Head of caudate nucleus (tissue), 42 donors: ENCODE data around the gene CR1.
"Not testable (repeated sequence)": the region's sequence is repeated elsewhere in the genome, so short reads cannot be mapped to it uniquely, and the experiment has no call there.

Experiments used
- DNase-seq, 42 donors: peaks; one replicate each; pipeline versions ENCODE4 v3.0.0 to v3.0.0-alpha.2; 2020 to 2021; ENCODE audit warnings: mixed read lengths in 7 of 42
- intact Hi-C: fragments of 100-400 bp; cut with DNase I; formaldehyde crosslinking; loops from one replicate; pipeline ENCODE4 v1.15.0; 2022

Gene CR1

GRCh38 chr1:207658408-207658807 lies 162.5 kb downstream of the CR1 start:
- DNase-seq, result no peak
- intact Hi-C loops, result no loop called here

- DNase-seq, result no peak
- intact Hi-C loops, result no loop called here
Measured at GRCh38 chr1:207658904-207659485, 163.0 kb downstream of the CR1 start.

GRCh38 chr1:207659545-207660153 lies 163.7 kb downstream of the CR1 start:
- DNase-seq, result no peak
- intact Hi-C loops, result no loop called here

GRCh38 chr1:207661420-207661819 lies 165.5 kb downstream of the CR1 start:
- DNase-seq, intact Hi-C loops: not testable (repeated sequence)

- intact Hi-C loops, result no loop called here
- DNase-seq, result no peak
Measured at GRCh38 chr1:207666342-207666741, 170.4 kb downstream of the CR1 start.

GRCh38 chr1:207669528-207670009 lies 173.6 kb downstream of the CR1 start:
- DNase-seq, result peak in 2 of 42 donors; percentile 6 to 17
- intact Hi-C loops, result no loop called here

- intact Hi-C loops, result no loop called here
Measured at GRCh38 chr1:207670192-207670591, 174.2 kb downstream of the CR1 start.

GRCh38 chr1:207670997-207671396 lies 175.0 kb downstream of the CR1 start:
- no peak for DNase-seq
- intact Hi-C loops, result no loop called here

More at GRCh38 chr1:207670192-207670591, 174.2 kb downstream of the CR1 start:
- no peak for DNase-seq

- intact Hi-C loops, result no loop called here
- DNase-seq, result peak in 32 of 42 donors; percentile 11 to 72 (median 46)
Measured at GRCh38 chr1:207672522-207673130, 176.7 kb downstream of the CR1 start.

GRCh38 chr1:207673399-207673798 lies 177.4 kb downstream of the CR1 start:
- intact Hi-C loops, result no loop called here
- DNase-seq, result no peak

GRCh38 chr1:207676153-207676552 lies 180.2 kb downstream of the CR1 start:
- no peak for DNase-seq
- intact Hi-C loops, result no loop called here

- DNase-seq, intact Hi-C loops: not testable (repeated sequence)
Measured at GRCh38 chr1:207680590-207681388, 184.8 kb downstream of the CR1 start.

GRCh38 chr1:207682872-207683434 lies 187.0 kb downstream of the CR1 start:
- DNase-seq, intact Hi-C loops: not testable (repeated sequence)

GRCh38 chr1:207690551-207690950 lies 194.6 kb downstream of the CR1 start:
- intact Hi-C loops, DNase-seq: not testable (repeated sequence)

GRCh38 chr1:207691010-207691409 lies 195.1 kb downstream of the CR1 start:
- no peak for DNase-seq

More at GRCh38 chr1:207691010-207691409, 195.1 kb downstream of the CR1 start:
- intact Hi-C loops, result no loop called here
